GM12874 (cell line): Measurements from ENCODE around the gene ARIH2.

Experiments
- CTCF ChIP-seq: IDR thresholded peaks from 2 replicates; pipeline ENCODE4 v1.5.1; 2011; ENCODE audit warnings: low read depth, mild to moderate bottlenecking, control low read depth, low read length, moderate library complexity; ENCODE audit not compliant: insufficient read depth

Gene ARIH2

GRCh38 chr3:49025005-49025792 lies 106.6 kb downstream of the ARIH2 start:
- no peak for TF ChIP-seq CTCF

GRCh38 chr3:49025793-49026520 lies 107.3 kb downstream of the ARIH2 start:
- no peak for TF ChIP-seq CTCF

GRCh38 chr3:49026536-49026935 lies 107.9 kb downstream of the ARIH2 start:
- no peak for TF ChIP-seq CTCF

- TF ChIP-seq CTCF, result no peak
Observed at GRCh38 chr3:49027634-49028033, 109.0 kb downstream of the ARIH2 start.

- TF ChIP-seq CTCF, result no peak
Observed at GRCh38 chr3:49028298-49028672, 109.6 kb downstream of the ARIH2 start.

GRCh38 chr3:49028673-49029562 lies 110.3 kb downstream of the ARIH2 start, which contains the start of gene IMPDH2:
Gene IMPDH2, minus strand, starts transcription at chr3:49029398. Its CDS starts 48 bp downstream, at chr3:49029350.
- no peak for TF ChIP-seq CTCF

GRCh38 chr3:49029563-49029884 lies 110.9 kb downstream of the ARIH2 start:
- TF ChIP-seq CTCF, result no peak
